Measurements from ENCODE around the gene BHMT2.

DNA sequence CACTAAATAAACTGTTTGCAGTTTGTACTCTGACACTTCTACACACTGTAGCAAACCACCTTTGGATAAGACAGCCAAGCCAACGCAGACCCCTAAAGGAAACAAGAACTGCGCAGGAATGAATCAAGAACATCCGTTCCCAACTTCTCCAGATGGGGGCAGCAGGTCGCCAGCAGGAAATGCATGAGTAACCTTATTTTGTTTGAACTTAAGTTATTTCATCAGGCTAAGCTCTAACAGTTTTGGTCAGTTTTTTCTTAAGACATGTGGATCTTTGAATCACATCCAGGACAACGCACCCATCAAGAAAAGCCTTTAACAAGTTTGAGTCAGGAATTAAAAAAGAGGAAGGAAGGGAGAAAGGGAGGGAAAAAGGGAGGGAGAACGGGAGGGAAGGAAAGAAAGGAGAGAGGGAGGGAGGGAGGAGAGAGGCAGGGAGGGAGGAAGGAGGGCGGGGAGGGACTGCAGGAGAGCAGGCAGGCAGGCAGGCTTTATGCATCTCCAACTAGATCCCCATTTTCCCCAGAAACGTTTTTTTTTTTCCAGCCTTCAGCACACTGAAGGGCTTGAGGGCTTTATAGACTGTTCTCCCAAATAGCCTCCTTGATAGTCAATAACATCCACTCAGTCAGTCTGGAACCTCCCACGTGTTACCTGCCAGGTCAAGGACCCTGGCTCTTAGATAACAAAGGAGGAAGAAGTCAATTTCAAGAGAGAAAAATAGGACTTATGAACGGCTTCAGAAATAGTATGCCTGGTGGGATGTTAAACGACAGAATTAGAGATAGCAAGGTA is 64.3 kb downstream of the BHMT2 start:
- TF ChIP-seq POLR2A (IDR thresholded peaks at IDR 0.05): no peak
- TF ChIP-seq, protein P1, sequence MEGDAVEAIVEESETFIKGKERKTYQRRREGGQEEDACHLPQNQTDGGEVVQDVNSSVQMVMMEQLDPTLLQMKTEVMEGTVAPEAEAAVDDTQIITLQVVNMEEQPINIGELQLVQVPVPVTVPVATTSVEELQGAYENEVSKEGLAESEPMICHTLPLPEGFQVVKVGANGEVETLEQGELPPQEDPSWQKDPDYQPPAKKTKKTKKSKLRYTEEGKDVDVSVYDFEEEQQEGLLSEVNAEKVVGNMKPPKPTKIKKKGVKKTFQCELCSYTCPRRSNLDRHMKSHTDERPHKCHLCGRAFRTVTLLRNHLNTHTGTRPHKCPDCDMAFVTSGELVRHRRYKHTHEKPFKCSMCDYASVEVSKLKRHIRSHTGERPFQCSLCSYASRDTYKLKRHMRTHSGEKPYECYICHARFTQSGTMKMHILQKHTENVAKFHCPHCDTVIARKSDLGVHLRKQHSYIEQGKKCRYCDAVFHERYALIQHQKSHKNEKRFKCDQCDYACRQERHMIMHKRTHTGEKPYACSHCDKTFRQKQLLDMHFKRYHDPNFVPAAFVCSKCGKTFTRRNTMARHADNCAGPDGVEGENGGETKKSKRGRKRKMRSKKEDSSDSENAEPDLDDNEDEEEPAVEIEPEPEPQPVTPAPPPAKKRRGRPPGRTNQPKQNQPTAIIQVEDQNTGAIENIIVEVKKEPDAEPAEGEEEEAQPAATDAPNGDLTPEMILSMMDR (IDR thresholded peaks at IDR 0.05): peak; percentile 30 to 62 (median 56)

Data from vagina (tissue), 2 donors.